ENCODE results near the gene SDS.

DNA sequence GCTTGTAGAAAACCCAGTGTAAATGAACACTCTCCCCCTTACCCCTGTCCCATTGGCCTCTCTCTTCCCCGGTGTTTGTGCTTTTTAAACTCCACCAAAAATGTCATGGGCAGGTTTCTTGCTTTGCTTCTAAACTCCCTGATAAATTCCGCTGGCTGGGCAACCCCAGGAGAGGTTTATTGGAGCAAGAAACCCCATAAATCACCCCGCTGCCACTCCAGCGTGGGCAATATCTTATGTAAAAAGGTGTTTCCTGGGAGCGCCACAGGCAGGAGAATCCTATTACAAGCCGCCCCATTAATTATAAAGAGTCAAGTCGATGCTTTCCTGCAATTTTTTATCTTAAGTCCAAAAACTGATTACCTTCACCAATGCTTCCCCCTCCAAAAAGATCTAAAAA is 45.2 kb upstream of the SDS start:
- TF ChIP-seq ZBTB7A (IDR thresholded peaks at IDR 0.05; ENCODE audit: low read depth), result no peak
- TF ChIP-seq CEBPB (IDR thresholded peaks at IDR 0.05), result no peak
- TF ChIP-seq, protein P1, sequence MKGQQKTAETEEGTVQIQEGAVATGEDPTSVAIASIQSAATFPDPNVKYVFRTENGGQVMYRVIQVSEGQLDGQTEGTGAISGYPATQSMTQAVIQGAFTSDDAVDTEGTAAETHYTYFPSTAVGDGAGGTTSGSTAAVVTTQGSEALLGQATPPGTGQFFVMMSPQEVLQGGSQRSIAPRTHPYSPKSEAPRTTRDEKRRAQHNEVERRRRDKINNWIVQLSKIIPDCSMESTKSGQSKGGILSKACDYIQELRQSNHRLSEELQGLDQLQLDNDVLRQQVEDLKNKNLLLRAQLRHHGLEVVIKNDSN (IDR thresholded peaks at IDR 0.05), result no peak
- TF ChIP-seq, protein P2, sequence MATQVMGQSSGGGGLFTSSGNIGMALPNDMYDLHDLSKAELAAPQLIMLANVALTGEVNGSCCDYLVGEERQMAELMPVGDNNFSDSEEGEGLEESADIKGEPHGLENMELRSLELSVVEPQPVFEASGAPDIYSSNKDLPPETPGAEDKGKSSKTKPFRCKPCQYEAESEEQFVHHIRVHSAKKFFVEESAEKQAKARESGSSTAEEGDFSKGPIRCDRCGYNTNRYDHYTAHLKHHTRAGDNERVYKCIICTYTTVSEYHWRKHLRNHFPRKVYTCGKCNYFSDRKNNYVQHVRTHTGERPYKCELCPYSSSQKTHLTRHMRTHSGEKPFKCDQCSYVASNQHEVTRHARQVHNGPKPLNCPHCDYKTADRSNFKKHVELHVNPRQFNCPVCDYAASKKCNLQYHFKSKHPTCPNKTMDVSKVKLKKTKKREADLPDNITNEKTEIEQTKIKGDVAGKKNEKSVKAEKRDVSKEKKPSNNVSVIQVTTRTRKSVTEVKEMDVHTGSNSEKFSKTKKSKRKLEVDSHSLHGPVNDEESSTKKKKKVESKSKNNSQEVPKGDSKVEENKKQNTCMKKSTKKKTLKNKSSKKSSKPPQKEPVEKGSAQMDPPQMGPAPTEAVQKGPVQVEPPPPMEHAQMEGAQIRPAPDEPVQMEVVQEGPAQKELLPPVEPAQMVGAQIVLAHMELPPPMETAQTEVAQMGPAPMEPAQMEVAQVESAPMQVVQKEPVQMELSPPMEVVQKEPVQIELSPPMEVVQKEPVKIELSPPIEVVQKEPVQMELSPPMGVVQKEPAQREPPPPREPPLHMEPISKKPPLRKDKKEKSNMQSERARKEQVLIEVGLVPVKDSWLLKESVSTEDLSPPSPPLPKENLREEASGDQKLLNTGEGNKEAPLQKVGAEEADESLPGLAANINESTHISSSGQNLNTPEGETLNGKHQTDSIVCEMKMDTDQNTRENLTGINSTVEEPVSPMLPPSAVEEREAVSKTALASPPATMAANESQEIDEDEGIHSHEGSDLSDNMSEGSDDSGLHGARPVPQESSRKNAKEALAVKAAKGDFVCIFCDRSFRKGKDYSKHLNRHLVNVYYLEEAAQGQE (IDR thresholded peaks at IDR 0.05; ENCODE audit: low read depth), result no peak
- no peak for TF ChIP-seq CREB1 (IDR thresholded peaks at IDR 0.05; ENCODE audit: low read depth)
- TF ChIP-seq RAD21 (IDR thresholded peaks at IDR 0.05; ENCODE audit: low read depth), result no peak
